Smooth muscle cell (in vitro differentiated cells): ENCODE results near the gene PRRT3. TPM values are rescaled to one million over a fixed set of nuclear protein-coding genes. Genes with fewer than 3 reads are reported as not detected.
A peak's percentile ranks its signal among the peaks of the same experiment; 100 is the strongest.

Experiments
- DNase-seq: peaks from one replicate; lab custom pipeline; 2025; ENCODE audit not compliant: unreplicated experiment; lab: John Stamatoyannopoulos, UW
- H2AFZ ChIP-seq: fragments of 200-600 bp; sonication (generic); 2 replicates; pipeline ENCODE4 v1.6.0; 2016; ENCODE audit warnings: antibody characterized with exemption, low read depth, mild to moderate bottlenecking
- H3F3A ChIP-seq: fragments of 200-600 bp; sonication (generic); 2 replicates; pipeline ENCODE4 v1.6.0; 2017; ENCODE audit warnings: antibody characterized with exemption, low read depth
- H3K27ac ChIP-seq: fragments of 200-600 bp; sonication (generic); 2 replicates; pipeline ENCODE4 v1.5.1; 2016; ENCODE audit warnings: low read depth, mild to moderate bottlenecking
- H3K27me3 ChIP-seq: fragments of 200-600 bp; sonication (generic); 2 replicates; pipeline ENCODE4 v1.6.1; 2016; ENCODE audit warnings: low read depth, mild to moderate bottlenecking
- H3K36me3 ChIP-seq: fragments of 200-600 bp; sonication (generic); 2 replicates; pipeline ENCODE4 v1.5.1; 2016; ENCODE audit warnings: low read depth
- H3K4me1 ChIP-seq: fragments of 200-600 bp; sonication (generic); 2 replicates; pipeline ENCODE4 v1.5.1; 2016; ENCODE audit warnings: low read depth
- H3K4me2 ChIP-seq: fragments of 200-600 bp; sonication (generic); 2 replicates; pipeline ENCODE4 v1.6.0; 2016; ENCODE audit warnings: mild to moderate bottlenecking
- H3K4me3 ChIP-seq: fragments of 200-600 bp; sonication (generic); 2 replicates; pipeline ENCODE4 v1.5.1; 2016; ENCODE audit warnings: mild to moderate bottlenecking
- H3K79me2 ChIP-seq: fragments of 200-600 bp; sonication (generic); 2 replicates; pipeline ENCODE4 v1.6.0; 2016; ENCODE audit warnings: low read depth, mild to moderate bottlenecking
- H3K9ac ChIP-seq: fragments of 200-600 bp; sonication (generic); 2 replicates; pipeline ENCODE4 v1.6.0; 2016; ENCODE audit warnings: low read depth
- H3K9me3 ChIP-seq: fragments of 200-600 bp; sonication (generic); replicated peaks from 2 replicates; pipeline ENCODE4 v1.5.1; 2016; ENCODE audit warnings: low read depth
- H4K20me1 ChIP-seq: fragments of 200-600 bp; sonication (generic); 2 replicates; pipeline ENCODE4 v1.6.0; 2016; ENCODE audit warnings: low read depth
- CTCF ChIP-seq: fragments of 200-600 bp; sonication (generic); IDR thresholded peaks from 2 replicates; pipeline ENCODE4 v1.5.1; 2017; ENCODE audit warnings: borderline replicate concordance, mild to moderate bottlenecking, antibody characterized with exemption; ENCODE audit not compliant: insufficient read depth, poor library complexity, severe bottlenecking
- WGBS: methylation state at CpG from one replicate; pipeline ENCODE4 v1.1.7; 2016; ENCODE audit warnings: low lambda C conversion rate; 5-methylcytosine and 5-hydroxymethylcytosine counted together
- polyA plus RNA-seq: library from polyadenylated mRNA; unstranded; fragments of >200 nt; fragmentation: Nextera tagmentation; extraction: Ambion mirVana; gene quantifications from 2 replicates; pipeline ENCODE4 v1.2.1, GENCODE V29; 2016
- total RNA-seq: library from RNA; depleted of rRNA; stranded (reverse); fragments of >200 nt; gene quantifications from 2 replicates; pipeline ENCODE4 v1.2.3, GENCODE V29; 2014

Gene PRRT3
- total RNA-seq (0.85 and 1.3 TPM in 2 replicates), polyA plus RNA-seq (2.4 and 4.2 TPM in 2 replicates)

- Histone ChIP-seq H3K9me3 (no peaks in the 10 kb centered on the region), H4K20me1 (no peaks in the 10 kb centered on the region), H2AFZ (no peak within 1 kb of the TSS), H3K4me3 (peak within 1 kb of the TSS; percentile 56), H3K36me3 (no peaks in the 10 kb centered on the region), H3F3A (no peaks in the 10 kb centered on the region), H3K27ac (no peak within 1 kb of the TSS), H3K27me3 (no peaks in the 10 kb centered on the region), H3K4me2 (peak within 1 kb of the TSS; percentile 96), H3K9ac (peak within 1 kb of the TSS; percentile 13), H3K79me2 (no peaks in the 10 kb centered on the region), H3K4me1 (peaks cover 6% of the 10 kb centered on the region)
- 13% methylated on average over 38 of the region's 52 CpGs for WGBS
- TF ChIP-seq CTCF = no peak
- no peak for DNase-seq
Observed at GRCh38 chr3:9951962-9952805, at the start of gene PRRT3. TSS of gene PRRT3 (minus strand) at chr3:9952408. CDS start at chr3:9950115, 2,293 bp downstream.

GRCh38 chr3:10000686-10001085 is 48.5 kb upstream of the PRRT3 start:
- Histone ChIP-seq H3K27ac (no peak overlapping the region), H3K79me2 (no peaks in the 10 kb centered on the region), H3K9ac (no peak overlapping the region), H3K4me2 (no peak overlapping the region), H3K27me3 (no peaks in the 10 kb centered on the region), H3K9me3 (no peaks in the 10 kb centered on the region), H2AFZ (no peak overlapping the region), H4K20me1 (no peaks in the 10 kb centered on the region), H3K36me3 (no peaks in the 10 kb centered on the region), H3F3A (no peaks in the 10 kb centered on the region), H3K4me1 (no peaks in the 10 kb centered on the region), H3K4me3 (no peak overlapping the region)
- WGBS = 98% methylated on average over 7 of the region's 7 CpGs
- DNase-seq = no peak
- no peak for TF ChIP-seq CTCF

- H3K4me2 ChIP-seq = no peak overlapping the region
- no peaks in the 10 kb centered on the region for H3K36me3 ChIP-seq
- H4K20me1 ChIP-seq = no peaks in the 10 kb centered on the region
- TF ChIP-seq CTCF = no peak
- no peaks in the 10 kb centered on the region for H3F3A ChIP-seq
- DNase-seq = no peak
- 96% methylated on average over 10 of the region's 10 CpGs for WGBS
- no peak overlapping the region for H3K4me3 ChIP-seq
- no peaks in the 10 kb centered on the region for H3K79me2 ChIP-seq
- H3K4me1 ChIP-seq = no peaks in the 10 kb centered on the region
- H3K9me3 ChIP-seq = no peaks in the 10 kb centered on the region
- no peaks in the 10 kb centered on the region for H3K27me3 ChIP-seq
- H3K9ac ChIP-seq = no peak overlapping the region
- H3K27ac ChIP-seq = no peak overlapping the region
- H2AFZ ChIP-seq = no peak overlapping the region
Observed at GRCh38 chr3:9994086-9994844, 42.1 kb upstream of the PRRT3 start.
